Activated naive CD4-positive, alpha-beta T cell treated with anti-CD3 and anti-CD28 coated beads, Interleukin-2, amount 50 U/mL, for 72 hours (primary cell): ENCODE data around the gene CLEC4D. TPM values are rescaled to one million over a fixed set of nuclear protein-coding genes. Genes with fewer than 3 reads are reported as not detected.
"Not testable (repeated sequence)": the region's sequence is repeated elsewhere in the genome, so short reads cannot be mapped to it uniquely, and the experiment has no call there.

Experiments
- ATAC-seq, 2 donors: fragments of 150-1000 bp; cut with Tn5 transposase; 2 replicates each; pipeline ENCODE4 v1.10.0; 2021; ENCODE audit warnings: mild to moderate bottlenecking in 2 of 2, moderate library complexity in 2 of 2
- DNase-seq, 2 donors: peaks; one replicate each; pipeline ENCODE4 v3.0.0; 2021 to 2022; ENCODE audit warnings: low spot score in 2 of 2
- H3K27ac Mint-ChIP-seq, 2 donors: one replicate each; pipeline ENCODE4 v1.8.0; 2022; ENCODE audit warnings: mild to moderate bottlenecking in 2 of 2, mixed read lengths in 2 of 2
- H3K36me3 Mint-ChIP-seq, 2 donors: one replicate each; pipeline ENCODE4 v1.8.0; 2022; ENCODE audit warnings: mixed read lengths in 2 of 2
- H3K9me3 Mint-ChIP-seq, 2 donors: one replicate each; pipeline ENCODE4 v1.8.0; 2022; ENCODE audit warnings: mixed read lengths in 2 of 2
- total RNA-seq, 2 donors: library from RNA; stranded (reverse); gene quantifications; one replicate each; pipeline ENCODE4 v1.2.3, GENCODE V29; 2022

Gene CLEC4D
- total RNA-seq, 2 donors from 2014 or later: not detected

GRCh38 chr12:8508910-8509841 lies 4.1 kb upstream of the CLEC4D start:
- ATAC-seq: no peak
- H3K9me3 Mint-ChIP-seq: no peaks in the 10 kb centered on the region
- no peak overlapping the region for H3K27ac Mint-ChIP-seq
- no peaks in the 10 kb centered on the region for H3K36me3 Mint-ChIP-seq
- DNase-seq: no peak

DNA sequence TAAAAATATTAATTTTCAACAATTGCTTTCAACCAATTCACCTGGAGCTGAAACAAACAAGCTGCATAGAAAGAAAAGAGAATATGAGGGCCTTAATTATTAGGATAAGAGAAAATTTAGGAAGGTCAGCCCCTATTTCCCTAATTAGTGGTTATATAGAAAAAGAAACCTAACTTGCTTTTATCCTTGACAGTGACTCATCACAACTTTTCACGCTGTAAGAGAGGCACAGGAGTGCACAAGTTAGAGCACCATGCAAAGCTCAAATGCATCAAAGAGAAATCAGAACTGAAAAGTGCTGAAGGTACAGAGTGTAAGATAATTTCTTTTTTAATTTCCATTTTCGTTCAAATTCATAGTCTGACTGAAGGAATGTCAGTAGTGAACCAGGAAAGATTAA lies 4.7 kb downstream of the CLEC4D start:
- Mint-ChIP-seq H3K9me3 (no peaks in the 10 kb centered on the region), H3K27ac (no peak overlapping the region), H3K36me3 (no peaks in the 10 kb centered on the region)
- DNase-seq (no peak), ATAC-seq (no peak)

- Mint-ChIP-seq H3K36me3 (peaks cover under 1 to 2% of the 10 kb centered on the region in 2 donors), H3K27ac (no peak overlapping the region), H3K9me3 (peaks cover 0 to under 1% of the 10 kb centered on the region in 2 donors)
- no peak for DNase-seq
- ATAC-seq: no peak
Measured at GRCh38 chr12:8519171-8519570, 5.9 kb downstream of the CLEC4D start.

DNA sequence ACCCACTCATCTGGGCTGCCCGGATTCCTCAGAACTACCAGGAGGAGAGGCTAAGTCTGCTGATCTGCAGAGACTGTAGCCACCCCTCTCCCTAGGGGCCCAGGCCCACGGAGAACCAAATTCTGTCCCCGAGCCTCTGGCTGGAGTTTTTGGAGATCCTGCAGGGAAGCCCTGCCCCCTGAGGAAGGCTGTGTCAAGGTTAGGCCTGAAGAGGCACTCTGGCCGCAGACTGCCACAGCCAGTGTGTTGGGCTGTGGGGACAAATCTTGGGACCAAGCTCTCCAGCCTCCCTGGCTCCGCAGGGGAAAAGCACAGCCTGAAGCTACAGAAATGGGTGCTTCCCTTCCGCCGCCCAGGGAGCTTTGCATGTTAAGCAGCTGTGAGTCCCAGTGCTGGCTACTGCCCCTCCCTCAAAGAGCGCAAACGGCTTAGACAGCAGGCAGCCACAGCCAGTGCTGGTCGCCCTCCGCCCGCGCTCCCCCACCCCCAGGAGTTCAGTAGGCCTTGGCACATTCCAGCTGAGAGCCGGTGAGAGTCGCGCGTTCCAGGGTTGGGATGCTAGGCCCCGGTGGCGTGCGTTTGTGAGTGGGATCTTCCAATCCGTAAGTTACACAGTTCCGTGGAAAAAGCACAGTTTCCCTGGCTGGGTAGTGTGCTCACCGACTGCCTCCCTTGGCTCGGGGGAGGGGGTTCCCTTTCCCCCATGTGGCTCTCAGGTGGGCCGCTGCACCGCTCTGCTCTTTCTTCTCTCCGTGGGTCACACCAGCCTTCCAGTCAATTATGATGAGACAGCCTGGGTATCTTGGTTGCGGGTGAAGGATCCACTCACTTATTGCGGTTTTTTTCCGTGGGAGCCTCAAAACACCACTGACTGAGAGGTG lies 14.2 kb downstream of the CLEC4D start:
- no peak for ATAC-seq
- Mint-ChIP-seq H3K36me3 (peaks cover 16 to 24% of the 10 kb centered on the region in 2 donors), H3K27ac (no peak overlapping the region), H3K9me3 (peaks cover 13% of the 10 kb centered on the region in 2 donors)
- no peak for DNase-seq

GRCh38 chr12:8532045-8532444 lies 18.7 kb downstream of the CLEC4D start:
- no peaks in the 10 kb centered on the region for H3K9me3 Mint-ChIP-seq

GRCh38 chr12:8537820-8538219 lies 24.5 kb downstream of the CLEC4D start:
- peak in 1 of 2 donors; percentile 13 for DNase-seq
- H3K36me3 Mint-ChIP-seq, H3K27ac Mint-ChIP-seq, ATAC-seq, H3K9me3 Mint-ChIP-seq: not testable (repeated sequence)

More at GRCh38 chr12:8532045-8532444, 18.7 kb downstream of the CLEC4D start:
- DNase-seq: no peak
- peaks cover 0 to under 1% of the 10 kb centered on the region in 2 donors for H3K36me3 Mint-ChIP-seq
- no peak overlapping the region for H3K27ac Mint-ChIP-seq
- no peak for ATAC-seq

DNA sequence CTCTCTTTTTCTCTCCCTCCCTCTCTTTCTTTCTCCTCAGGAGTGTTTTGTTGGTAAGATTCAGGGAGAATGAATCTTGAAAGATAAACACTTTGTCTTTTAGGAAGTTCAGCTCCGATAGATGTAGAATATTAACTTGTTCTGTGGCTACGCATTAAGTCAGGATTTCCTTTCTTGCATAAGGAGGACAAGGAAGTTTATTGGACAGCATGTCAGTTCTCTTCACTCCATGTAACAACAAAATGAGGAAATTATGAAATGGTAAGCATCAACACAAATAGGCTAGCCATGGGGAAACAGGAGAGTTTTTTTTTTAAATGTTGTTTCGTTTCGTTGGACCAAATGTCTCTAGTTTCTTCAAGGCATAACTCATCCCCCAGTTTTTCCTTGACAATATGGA lies 27.5 kb downstream of the CLEC4D start, which contains the start of gene CLEC4E:
Gene CLEC4E, minus strand, starts transcription at position 75 of the 400 bp plus-strand sequence. CDS start 108 bp downstream, outside the sequence.
- H3K9me3 Mint-ChIP-seq, DNase-seq, H3K27ac Mint-ChIP-seq, ATAC-seq, H3K36me3 Mint-ChIP-seq: not testable (repeated sequence)

DNA sequence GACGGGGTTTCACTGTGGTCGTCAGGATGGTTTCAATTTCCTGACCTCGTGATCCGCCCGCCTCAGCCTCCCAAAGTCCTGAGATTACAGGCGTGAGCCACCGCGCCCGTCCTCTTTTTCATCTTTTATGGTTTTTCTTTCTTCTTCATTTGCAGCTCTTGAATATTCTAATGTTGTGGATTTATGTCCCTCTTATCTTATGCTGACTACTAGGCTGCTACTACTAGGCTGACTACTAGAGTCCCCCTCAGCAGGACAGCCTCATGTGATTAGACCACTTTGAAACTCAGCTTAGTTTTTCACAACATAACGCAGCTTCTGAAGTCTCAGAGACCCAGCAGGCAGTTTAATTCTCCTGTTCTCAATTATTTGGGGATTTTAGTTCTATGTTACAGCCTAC lies 28.3 kb downstream of the CLEC4D start:
- Mint-ChIP-seq H3K9me3 (no peaks in the 10 kb centered on the region), H3K27ac (no peak overlapping the region), H3K36me3 (no peaks in the 10 kb centered on the region)
- DNase-seq (no peak), ATAC-seq (peak in 1 of 2 donors; percentile 49)

- ATAC-seq: peak; percentile 57 to 73
- H3K36me3 Mint-ChIP-seq: no peaks in the 10 kb centered on the region
- no peak overlapping the region for H3K27ac Mint-ChIP-seq
- no peaks in the 10 kb centered on the region for H3K9me3 Mint-ChIP-seq
- DNase-seq: peak in 1 of 2 donors; percentile 79
Measured at GRCh38 chr12:8544295-8544694, 31.0 kb downstream of the CLEC4D start.

DNA sequence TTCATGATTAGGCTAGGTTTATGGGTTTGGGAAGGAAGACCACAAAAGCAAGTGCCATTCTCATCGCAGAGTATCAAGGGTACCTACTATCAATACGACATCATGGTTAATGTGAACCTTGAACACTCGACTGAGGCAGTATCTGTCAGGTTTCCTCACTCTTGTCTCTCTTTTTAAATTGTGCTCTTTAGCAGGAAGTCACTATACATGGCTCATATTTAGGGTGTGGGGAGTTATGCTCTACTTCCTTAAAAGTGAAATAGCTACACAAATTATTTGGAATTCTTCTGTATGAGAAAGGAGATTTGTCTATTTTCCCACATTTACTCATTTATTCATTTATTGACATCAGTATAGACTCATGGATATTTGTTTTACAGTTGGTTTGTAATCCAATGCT lies 33.3 kb downstream of the CLEC4D start:
- H3K9me3 Mint-ChIP-seq: no peaks in the 10 kb centered on the region
- H3K27ac Mint-ChIP-seq: no peak overlapping the region
- ATAC-seq (no peak), DNase-seq (no peak)
- no peaks in the 10 kb centered on the region for H3K36me3 Mint-ChIP-seq

DNA sequence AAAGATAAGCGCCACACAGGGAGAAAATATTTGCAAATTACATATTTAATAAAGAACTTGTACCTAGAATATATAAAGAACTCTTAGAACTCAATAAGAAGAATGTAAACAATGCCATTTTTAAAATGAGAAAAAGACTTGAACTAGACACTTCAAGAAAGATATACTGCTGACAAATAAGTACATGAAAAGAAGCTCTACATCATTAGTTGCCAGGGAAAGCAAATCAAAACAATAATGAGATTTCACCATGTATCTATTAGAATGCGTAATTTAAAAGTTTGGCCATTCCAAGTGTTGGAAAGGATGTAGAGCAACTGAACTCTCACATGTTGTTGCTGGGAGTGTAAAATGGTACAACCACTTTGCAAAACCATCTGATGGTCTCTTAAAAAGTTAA lies 34.3 kb downstream of the CLEC4D start:
- Mint-ChIP-seq H3K27ac (no peak overlapping the region), H3K9me3 (no peaks in the 10 kb centered on the region), H3K36me3 (no peaks in the 10 kb centered on the region)
- DNase-seq (no peak), ATAC-seq (no peak)

- no peaks in the 10 kb centered on the region for H3K9me3 Mint-ChIP-seq
- no peak for DNase-seq
- no peak overlapping the region for H3K27ac Mint-ChIP-seq
- no peak for ATAC-seq
- no peaks in the 10 kb centered on the region for H3K36me3 Mint-ChIP-seq
Measured at GRCh38 chr12:8548192-8548591, 34.9 kb downstream of the CLEC4D start.

- Mint-ChIP-seq H3K9me3 (no peaks in the 10 kb centered on the region), H3K36me3 (no peaks in the 10 kb centered on the region), H3K27ac (no peak overlapping the region)
- ATAC-seq: no peak
- no peak for DNase-seq
Measured at GRCh38 chr12:8549381-8549780, 36.1 kb downstream of the CLEC4D start.

DNA sequence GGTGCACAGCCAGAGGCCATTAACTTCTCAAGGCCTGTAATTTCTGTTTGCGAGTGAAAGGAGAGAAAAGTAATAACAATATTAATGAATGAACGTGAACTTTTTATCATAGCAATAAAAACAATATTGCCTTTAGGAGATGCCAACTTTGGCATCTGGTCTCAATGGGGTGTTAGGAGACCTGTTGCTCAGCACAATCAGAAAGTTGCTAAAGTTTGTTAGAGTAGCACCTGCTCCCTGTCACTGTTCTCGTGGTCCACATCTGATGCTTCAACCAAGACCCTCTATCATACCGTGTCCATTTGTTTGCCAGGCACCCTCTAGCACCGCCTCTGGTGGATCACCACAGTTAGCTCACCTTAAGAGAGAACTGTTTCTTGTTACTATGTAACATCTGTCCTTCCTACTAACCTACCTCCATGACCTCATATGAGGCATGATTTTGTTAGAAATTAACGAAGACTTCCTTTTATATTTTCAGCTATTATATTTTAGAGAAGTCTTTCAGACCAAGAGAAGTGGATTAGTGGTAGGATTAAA lies 39.9 kb downstream of the CLEC4D start:
- ATAC-seq (no peak), DNase-seq (no peak)
- H3K36me3 Mint-ChIP-seq: no peaks in the 10 kb centered on the region
- no peak overlapping the region for H3K27ac Mint-ChIP-seq
- no peaks in the 10 kb centered on the region for H3K9me3 Mint-ChIP-seq

DNA sequence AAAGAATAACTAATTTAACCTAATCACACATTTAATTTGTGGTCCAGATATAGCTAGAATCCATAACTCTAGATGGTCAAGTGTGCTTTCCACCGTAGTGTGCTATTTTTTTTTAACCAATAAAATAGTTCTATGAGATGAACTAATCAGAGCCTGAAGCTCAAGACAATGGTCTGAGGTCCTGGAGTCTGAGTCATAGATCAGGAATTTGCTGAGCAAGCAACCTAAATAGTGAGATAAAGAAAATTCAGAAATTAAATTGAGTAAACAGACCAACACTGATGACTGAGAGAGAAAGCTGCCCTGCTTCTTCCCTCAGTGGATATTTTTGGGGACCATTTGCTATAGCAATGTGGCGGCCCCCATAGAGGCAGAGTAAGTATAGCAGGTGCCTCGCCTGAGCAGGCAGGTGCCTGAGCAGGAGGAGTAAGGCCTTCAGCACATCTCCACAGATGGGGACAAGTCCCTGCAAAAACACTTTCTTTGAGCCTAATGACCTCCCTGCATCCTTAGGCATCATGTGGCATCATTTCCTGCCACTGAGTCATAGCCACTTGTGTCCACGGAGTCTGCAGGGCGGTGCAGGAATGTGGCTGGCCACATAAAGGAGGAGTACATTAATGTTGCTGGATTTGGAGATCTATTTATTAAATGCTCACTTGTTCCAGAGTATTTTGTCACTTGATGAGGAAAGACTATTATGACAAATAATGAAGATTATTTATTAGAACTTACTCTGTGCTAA lies 41.3 kb downstream of the CLEC4D start:
- no peak overlapping the region for H3K27ac Mint-ChIP-seq
- H3K9me3 Mint-ChIP-seq: no peaks in the 10 kb centered on the region
- H3K36me3 Mint-ChIP-seq: no peaks in the 10 kb centered on the region

DNA sequence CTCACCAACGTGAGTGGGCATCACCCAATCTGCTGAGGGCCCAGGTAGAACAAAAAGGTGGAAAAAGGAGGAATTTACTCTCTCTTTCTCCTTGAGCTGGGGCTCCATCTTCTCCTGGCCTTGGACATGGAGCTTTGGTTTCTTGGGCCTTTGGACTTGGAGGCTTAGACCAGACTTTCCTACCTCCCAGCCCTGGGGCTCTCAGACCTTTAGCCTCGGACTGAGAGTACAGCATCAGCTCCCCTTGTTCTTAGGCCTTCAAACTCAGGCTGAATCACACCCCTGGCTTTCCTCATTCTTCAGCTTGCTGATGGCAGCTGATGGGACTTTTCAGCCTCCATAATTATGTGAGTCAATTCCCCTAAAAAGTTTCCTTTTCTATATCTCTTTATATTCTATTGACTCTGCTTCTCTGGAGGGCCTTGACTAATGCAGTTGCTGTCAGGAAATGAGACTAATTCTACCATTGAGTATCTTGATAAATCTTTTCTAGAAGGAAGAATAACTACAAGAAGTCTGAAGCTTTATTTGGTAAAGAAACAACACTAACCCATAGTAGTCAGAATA lies 43.3 kb downstream of the CLEC4D start:
- no peak for DNase-seq
- H3K27ac Mint-ChIP-seq: no peak overlapping the region
- peak in 1 of 2 donors; percentile 73 for ATAC-seq
- H3K9me3 Mint-ChIP-seq: no peaks in the 10 kb centered on the region
- peaks cover 0 to under 1% of the 10 kb centered on the region in 2 donors for H3K36me3 Mint-ChIP-seq

More for the DNA sequence above, 41.3 kb downstream of the CLEC4D start:
- DNase-seq (no peak), ATAC-seq (no peak)
